Inflammatory macrophage (primary cell): Measurements from ENCODE around the gene TCFL5.
"Not testable (repeated sequence)": the region's sequence is repeated elsewhere in the genome, so short reads cannot be mapped to it uniquely, and the experiment has no call there.

ENCODE experiments used
- DNase-seq, 2 donors: peaks; one replicate each; pipeline ENCODE4 v3.0.0-alpha.2; 2020 to 2022

TCFL5 gene

GRCh38 chr20:62879275-62880146, 17.9 kb upstream of the TCFL5 start:
- DNase-seq = no peak

GRCh38 chr20:62878244-62879038, 16.8 kb upstream of the TCFL5 start:
- DNase-seq = no peak

DNA sequence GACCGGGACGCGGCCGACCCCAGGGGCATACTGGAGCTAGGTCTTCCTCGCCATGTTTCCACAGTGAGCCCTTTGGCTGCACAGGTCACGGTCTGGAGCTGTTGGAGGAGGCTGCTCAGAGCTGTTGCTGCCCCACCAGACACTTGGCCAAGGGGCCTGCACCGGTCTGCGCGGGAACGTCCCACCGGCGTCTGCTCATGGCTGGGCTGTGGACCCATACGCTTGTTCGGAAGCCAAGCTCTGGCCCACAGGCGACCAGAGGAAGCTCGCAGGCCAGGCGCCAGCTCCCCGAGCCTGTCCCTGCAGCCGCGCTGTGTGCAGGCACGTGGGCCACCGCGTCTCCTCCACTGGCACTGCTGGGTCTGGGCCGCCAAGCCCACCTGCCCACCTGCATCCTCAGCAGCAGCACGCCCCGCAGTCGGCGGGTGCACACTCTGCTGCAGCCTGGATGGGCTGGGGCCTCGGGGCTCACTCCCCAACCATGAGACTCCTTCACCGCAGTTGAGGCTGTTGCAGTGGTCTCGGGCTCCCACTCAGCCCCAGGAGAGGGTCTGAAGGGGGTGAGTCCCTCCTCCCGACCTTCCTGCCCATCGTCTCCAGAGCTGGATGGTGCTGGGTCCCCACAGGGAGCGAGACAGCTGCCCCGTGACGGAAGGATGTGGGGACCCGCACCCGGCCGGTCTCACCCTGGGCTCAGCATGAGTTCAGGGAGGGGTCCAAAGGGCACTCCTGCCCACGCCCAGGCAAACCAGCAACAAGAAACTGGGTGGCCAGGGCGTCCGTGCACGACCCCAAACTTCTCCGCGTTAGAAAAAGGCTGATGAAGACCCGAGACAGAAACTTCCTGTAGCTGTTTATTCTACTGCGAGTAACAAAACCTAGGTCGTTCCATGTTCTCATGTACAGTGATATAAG, 15.5 kb upstream of the TCFL5 start:
- no peak for DNase-seq

DNA sequence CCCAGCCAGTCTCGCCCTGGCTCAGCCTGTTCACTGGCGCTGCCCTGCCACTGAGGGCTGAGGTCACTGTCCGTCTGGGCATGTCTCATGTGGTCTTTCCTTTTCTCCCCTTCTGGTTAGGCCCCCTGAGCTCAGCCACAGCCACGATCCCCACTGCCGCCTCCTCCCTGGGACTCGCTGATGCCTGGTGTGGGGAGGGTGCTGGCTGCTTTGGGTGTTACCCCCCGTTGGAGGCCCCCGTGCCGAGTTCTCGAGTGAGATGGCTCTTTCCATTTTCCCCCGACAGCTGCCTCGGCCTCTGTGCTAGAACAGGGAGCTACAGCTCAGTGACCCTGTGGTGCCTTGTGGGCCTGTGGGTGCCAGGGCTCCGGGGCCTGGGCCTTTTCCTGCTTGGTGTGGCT, 14.9 kb upstream of the TCFL5 start:
- DNase-seq = no peak

DNA sequence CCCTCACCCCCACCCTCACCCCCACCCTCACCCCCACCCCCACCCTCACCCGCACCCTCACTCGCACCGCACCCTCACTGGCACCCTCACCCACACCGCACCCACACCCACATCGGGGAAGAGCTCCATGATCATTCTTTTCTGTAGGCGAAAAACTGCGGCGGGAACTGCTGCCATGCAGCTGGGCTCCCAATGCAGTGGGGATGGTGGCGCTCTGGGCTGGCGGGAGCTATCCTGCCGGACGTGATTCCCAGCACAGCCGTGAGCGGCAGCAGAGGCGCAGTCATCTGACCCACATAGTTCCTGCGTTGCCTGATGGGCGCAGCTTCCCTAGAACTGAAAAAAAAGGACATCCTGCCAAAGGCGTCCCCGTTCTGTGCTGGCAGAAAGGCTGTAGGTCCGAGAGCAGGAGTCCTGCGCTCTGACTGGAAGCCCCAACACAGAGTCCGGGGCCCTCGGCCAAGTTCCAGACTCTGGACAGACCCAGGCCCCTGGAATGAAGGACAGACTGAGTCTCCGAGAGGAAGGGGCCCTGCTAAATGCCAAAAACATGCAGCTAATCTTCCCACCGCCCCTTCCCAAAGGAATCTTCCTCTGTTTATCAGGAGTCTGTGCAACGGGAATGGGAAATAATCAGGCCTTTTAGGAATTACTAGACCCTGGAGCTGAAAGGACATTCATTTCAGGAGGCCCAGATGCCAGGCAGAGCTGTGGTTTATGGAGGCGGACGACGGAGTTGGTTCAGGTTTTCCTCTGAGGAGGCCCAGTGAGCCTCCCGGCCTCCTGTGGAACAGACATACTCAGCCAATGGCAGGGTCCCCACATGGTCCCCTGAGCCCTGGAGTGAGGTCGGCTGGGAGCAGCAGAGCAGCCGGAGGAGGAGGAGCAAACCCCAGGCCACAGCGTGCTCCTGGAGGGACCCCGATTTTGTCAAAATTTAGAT, 14.1 kb upstream of the TCFL5 start:
- peak; percentile 32 to 43 for DNase-seq

GRCh38 chr20:62874964-62875344, 13.3 kb upstream of the TCFL5 start:
- no peak for DNase-seq

DNA sequence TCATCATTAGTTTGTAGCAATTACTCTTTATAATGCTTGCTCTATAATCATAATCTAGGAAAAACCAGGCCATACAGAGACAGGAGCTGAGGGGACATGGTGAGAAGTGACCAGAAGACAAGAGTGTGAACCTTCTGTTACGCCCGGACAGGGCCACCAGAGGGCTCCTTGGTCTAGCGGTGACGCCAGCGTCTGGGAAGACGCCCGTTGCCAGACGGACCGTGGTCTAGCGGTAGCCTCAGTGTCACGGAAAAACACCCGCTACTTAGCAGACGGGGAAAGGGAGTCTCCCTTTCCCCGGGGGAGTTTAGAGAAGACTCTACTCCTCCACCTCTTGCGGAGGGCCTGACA, 12.0 kb upstream of the TCFL5 start:
- peak; percentile 51 to 63 for DNase-seq

DNA sequence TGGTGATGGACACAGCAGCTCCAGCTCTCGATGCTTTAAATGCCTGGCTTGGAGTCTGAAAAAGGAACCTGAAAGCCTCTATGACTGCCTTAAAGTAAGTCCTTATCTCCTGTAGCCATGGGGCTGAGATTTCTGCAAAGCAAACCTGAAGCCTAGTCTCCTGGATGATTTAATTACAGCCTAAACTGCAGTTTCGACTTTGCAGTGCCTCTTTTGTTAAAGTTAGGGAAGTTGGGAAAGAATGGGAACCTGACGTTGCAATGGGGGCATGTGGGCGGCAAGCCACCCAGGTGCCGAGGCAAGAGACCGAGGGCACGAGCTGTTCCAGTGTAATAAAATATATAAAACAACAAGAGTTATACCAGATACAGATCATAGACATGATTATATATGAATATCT, 11.7 kb upstream of the TCFL5 start:
- peak in 1 of 2 donors; percentile 45 for DNase-seq

- no peak for DNase-seq
These were observed 11.2 kb upstream of the TCFL5 start for GRCh38 chr20:62872862-62873261.

- peak; percentile 52 to 71 for DNase-seq
These were observed 10.7 kb upstream of the TCFL5 start for GRCh38 chr20:62872184-62872847.

DNA sequence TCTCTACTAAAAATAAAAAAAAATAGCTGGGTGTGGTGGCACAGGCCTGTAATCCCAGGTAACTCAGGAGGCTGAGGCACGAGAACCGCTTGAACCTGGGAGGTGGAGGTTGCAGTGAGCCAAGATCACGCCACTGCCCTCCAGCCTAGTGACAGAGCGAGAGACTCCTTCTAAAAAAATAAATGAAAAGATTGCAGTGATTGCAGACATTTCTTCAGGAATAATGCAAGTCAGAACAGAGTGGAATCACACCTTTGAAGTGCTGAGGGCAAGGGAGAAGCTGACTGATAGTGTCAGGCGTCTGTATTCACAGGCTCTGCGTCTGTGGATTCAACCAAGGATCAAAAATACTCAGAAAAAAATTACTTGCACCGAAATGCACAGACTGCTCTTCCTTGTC, 2.6 kb upstream of the TCFL5 start:
- DNase-seq = no peak

DNA sequence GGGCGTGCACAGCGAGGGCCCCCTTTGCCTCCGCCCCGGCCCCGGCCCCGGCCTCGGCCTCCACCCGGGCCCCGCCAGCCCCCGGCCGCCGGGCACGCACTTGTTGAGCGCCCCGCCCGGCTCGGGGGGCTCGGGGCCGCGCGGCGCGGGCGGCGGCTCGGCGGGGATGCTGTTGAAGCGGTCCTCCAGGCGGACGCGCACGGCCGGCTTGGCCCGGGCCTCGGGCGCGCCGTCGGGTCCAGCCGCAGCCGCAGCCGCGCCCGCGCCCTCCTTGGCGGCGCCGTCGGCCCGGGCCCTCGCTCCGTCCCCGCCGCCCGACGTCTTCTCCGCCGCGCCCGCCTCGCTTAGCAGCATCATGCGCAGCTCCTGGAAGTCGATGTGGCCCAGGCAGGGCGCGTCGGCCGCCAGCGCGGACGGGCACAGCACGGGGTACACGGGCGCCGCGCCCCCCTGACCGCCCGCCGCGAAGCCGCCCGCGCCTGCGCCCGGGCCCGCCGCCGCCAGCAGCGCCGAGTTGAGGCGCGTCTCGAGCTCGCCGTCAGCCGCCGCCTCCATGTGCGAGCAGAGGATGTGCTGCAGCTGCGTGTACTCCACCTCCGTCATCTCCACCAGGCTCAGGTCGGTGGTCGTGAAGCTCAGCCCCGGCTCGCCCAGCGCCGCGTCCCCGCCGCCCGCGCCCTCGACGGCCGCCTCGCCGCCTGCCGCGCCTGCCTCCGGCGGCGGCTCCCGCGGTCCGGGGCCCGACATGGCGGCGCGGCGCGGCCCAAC, 514 bp downstream of the TCFL5 start:
- DNase-seq = peak in 1 of 2 donors; percentile 19

DNA sequence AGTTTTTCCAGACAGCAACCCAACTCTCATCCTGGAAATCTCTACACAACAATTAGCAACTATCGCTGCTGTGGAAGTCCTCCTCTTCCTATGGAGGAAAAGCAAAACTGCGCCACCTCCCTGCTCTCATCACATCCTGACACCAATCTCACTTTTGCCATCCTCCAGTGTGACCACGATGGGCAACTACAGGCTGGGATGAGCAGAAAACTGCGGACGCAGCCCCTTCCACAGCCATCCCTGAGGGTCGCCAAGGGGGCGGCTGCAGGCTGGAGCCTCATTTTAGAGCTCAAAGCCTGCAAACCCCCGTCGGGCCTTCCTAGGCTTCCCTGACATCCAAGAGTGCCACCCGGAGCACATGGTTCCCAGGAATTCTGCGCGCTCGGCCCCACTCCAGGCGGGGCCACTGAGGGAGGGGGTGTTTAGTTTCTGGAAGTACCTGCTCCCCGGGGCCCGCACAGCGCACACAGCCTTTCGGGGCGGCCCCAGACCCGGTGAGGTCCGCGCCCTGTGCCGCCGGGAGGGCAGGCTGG, 1.2 kb downstream of the TCFL5 start:
- DNase-seq = no peak

- no peak for DNase-seq
These were observed 1.9 kb downstream of the TCFL5 start for GRCh38 chr20:62859721-62860120.

- DNase-seq = no peak
These were observed 3.4 kb downstream of the TCFL5 start for GRCh38 chr20:62858058-62858830.

GRCh38 chr20:62856931-62857619, 4.5 kb downstream of the TCFL5 start:
- no peak for DNase-seq

DNA sequence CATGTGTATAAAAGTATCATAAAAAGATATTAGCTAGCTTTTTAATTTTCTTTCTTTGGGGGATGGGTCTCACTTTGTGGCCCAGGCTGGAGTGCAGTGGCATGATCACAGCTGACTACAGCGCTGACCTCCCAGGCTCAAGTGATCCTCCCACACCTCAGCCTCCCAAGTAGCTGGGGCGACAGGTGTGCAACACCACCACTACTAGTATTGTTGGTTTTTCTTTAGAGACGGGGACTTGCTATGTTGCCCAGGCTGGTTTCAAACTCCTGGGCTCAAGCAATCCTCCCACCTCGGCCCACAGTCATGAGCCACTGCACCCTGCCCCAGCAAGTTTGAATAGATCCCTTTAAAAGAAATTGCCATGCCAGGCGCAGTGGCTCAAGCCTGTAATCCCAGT, 6.5 kb downstream of the TCFL5 start:
- DNase-seq = no peak

- DNase-seq = no peak
These were observed 7.5 kb downstream of the TCFL5 start for GRCh38 chr20:62854121-62854520.

GRCh38 chr20:62853304-62853703, 8.3 kb downstream of the TCFL5 start:
- not testable (repeated sequence) for DNase-seq
